HCT116 (cell line): ENCODE results near the gene ZP1. TPM values are rescaled to one million over a fixed set of nuclear protein-coding genes. Genes with fewer than 3 reads are reported as not detected.

Experiments
- ATAC-seq: fragments of 200-7000 bp; cut with Tn5 transposase; 2 replicates; pipeline ENCODE4 v1.9.1; 2020; ENCODE audit warnings: mild to moderate bottlenecking, moderate library complexity
- BruUV-seq: library from RNA; stranded (reverse); fragments of 400-500 nt; replicated peaks from 2 replicates; lab custom pipeline; 2021; lab: Mats Ljungman, UMichigan
- CTCF ChIA-PET: fragments of 300-600 bp; sonication (Branson Sonifier 250); formaldehyde crosslinking; loops from one replicate; lab custom pipeline; 2021; ENCODE audit warnings: antibody characterized with exemption; lab: Charles Lee
- POLR2A ChIA-PET: fragments of 300-600, 350-600 bp; sonication (Branson Sonifier 250); formaldehyde crosslinking; loops from one replicate; lab custom pipeline; 2021; ENCODE audit warnings: antibody characterized with exemption; lab: Charles Lee
- RAD21 ChIA-PET, 2 experiments: fragments of 300-600 bp; sonication (Branson Sonifier 250); formaldehyde crosslinking; loops; one replicate each; lab custom pipeline; 2023; ENCODE audit warnings: low total read pairs in 2 of 2; ENCODE audit not compliant: uncharacterized antibody in 2 of 2, unreplicated experiment in 2 of 2, low non-redundant PET in 1 of 2; lab: Charles Lee
- DNase-seq: peaks from one replicate; pipeline ENCODE4 v3.0.0-alpha.2; 2010; ENCODE audit warnings: low read depth, low spot score
- H2AFZ ChIP-seq: fragments of 200-600 bp; shearing (Covaris generic), sonication (generic); 2 replicates; pipeline ENCODE4 v1.6.1; 2017; ENCODE audit warnings: low read depth, mixed run types, mixed read lengths, antibody characterized with exemption, low read length; ENCODE audit not compliant: poor library complexity, severe bottlenecking
- H3K27ac ChIP-seq: 2 replicates; pipeline ENCODE4 v1.5.1; 2012; ENCODE audit warnings: low read depth, low read length
- H3K27me3 ChIP-seq: fragments of 200-600 bp; sonication (generic); 2 replicates; pipeline ENCODE4 v1.6.1; 2016; ENCODE audit warnings: mixed run types, low read length, mixed read lengths; ENCODE audit not compliant: insufficient read depth
- H3K36me3 ChIP-seq, 2 experiments: fragments of 200-500 bp in 1 of 2; fragments of 200-600 bp in 1 of 2; sonication (Bioruptor generic) in 1 of 2; sonication (generic) in 1 of 2; 2 replicates each; pipeline versions ENCODE4 v1.5.1 to v1.6.1; 2014 to 2016; ENCODE audit warnings: low read length in 2 of 2, inconsistent platforms in 1 of 2, mixed read lengths in 1 of 2, mixed run types in 1 of 2; ENCODE audit not compliant: insufficient read depth in 2 of 2, control insufficient read depth in 1 of 2
- H3K4me1 ChIP-seq, 2 experiments: fragments of 200-600 bp in 1 of 2; sonication (generic) in 1 of 2; 2 replicates each; pipeline versions ENCODE4 v1.5.1 to v1.6.1; 2012 to 2017; ENCODE audit warnings: low read length in 2 of 2, inconsistent platforms in 1 of 2, mild to moderate bottlenecking in 1 of 2, mixed read lengths in 1 of 2, mixed run types in 1 of 2, moderate library complexity in 1 of 2; ENCODE audit not compliant: insufficient read depth in 2 of 2, control insufficient read depth in 1 of 2
- H3K4me2 ChIP-seq: fragments of 200-600 bp; sonication (generic); 2 replicates; pipeline ENCODE4 v1.6.1; 2017; ENCODE audit warnings: mixed run types, low read length, mixed read lengths
- H3K4me3 ChIP-seq, 2 experiments: fragments of 200-600 bp in 1 of 2; sonication (generic) in 1 of 2; replicated peaks in 1 of 2; 2 replicates each; pipeline ENCODE4 v1.5.1; 2011 to 2016; ENCODE audit warnings: low read length in 2 of 2, control low read depth in 1 of 2, low read depth in 1 of 2, mild to moderate bottlenecking in 1 of 2, mixed read lengths in 1 of 2, mixed run types in 1 of 2
- H3K79me2 ChIP-seq: fragments of 200-600 bp; sonication (generic); 2 replicates; pipeline ENCODE4 v1.6.1; 2017; ENCODE audit warnings: mild to moderate bottlenecking, mixed run types, low read length, moderate library complexity, mixed read lengths; ENCODE audit not compliant: insufficient read depth
- H3K9ac ChIP-seq: fragments of 200-600 bp; sonication (generic); 2 replicates; pipeline ENCODE4 v1.6.1; 2016; ENCODE audit warnings: low read length, mixed read lengths
- H3K9me2 ChIP-seq: fragments of 200-600 bp; sonication (generic), shearing (Covaris generic); 2 replicates; pipeline ENCODE4 v1.6.1; 2017; ENCODE audit warnings: mixed run types, mild to moderate bottlenecking, moderate library complexity; ENCODE audit not compliant: insufficient read depth
- H3K9me3 ChIP-seq, 2 experiments: fragments of 200-500 bp in 1 of 2; fragments of 200-600 bp in 1 of 2; sonication (Bioruptor generic) in 1 of 2; sonication (generic) in 1 of 2; 2 replicates each; pipeline ENCODE4 v1.6.1; 2014 to 2017; ENCODE audit warnings: low read length in 2 of 2, mixed read lengths in 2 of 2, inconsistent platforms in 1 of 2, low read depth in 1 of 2, mild to moderate bottlenecking in 1 of 2, mixed run types in 1 of 2, moderate library complexity in 1 of 2; ENCODE audit not compliant: control insufficient read depth in 1 of 2, insufficient read depth in 1 of 2
- H4K20me1 ChIP-seq: fragments of 200-600 bp; sonication (generic), shearing (Covaris generic); 2 replicates; pipeline ENCODE4 v1.6.1; 2017; ENCODE audit warnings: mixed run types, mild to moderate bottlenecking, moderate library complexity; ENCODE audit not compliant: insufficient read depth
- CBX3 ChIP-seq: IDR thresholded peaks from 2 replicates; pipeline ENCODE4 v1.6.1; 2012; ENCODE audit warnings: low read depth
- CEBPB ChIP-seq: IDR thresholded peaks from 2 replicates; pipeline ENCODE4 v1.6.1; 2012; ENCODE audit warnings: low read depth
- ELF1 ChIP-seq: IDR thresholded peaks from 2 replicates; pipeline ENCODE4 v1.6.1; 2012; ENCODE audit warnings: low read depth, borderline replicate concordance
- EZH2 ChIP-seq: fragments of 200-600 bp; sonication (generic); IDR thresholded peaks from 2 replicates; pipeline ENCODE4 v1.6.1; 2017; ENCODE audit warnings: antibody characterized with exemption, mixed run types
- FOSL1 ChIP-seq: IDR thresholded peaks from 2 replicates; pipeline ENCODE4 v1.6.1; 2012; ENCODE audit warnings: low read depth
- MAX ChIP-seq: IDR thresholded peaks from 2 replicates; pipeline ENCODE4 v1.6.1; 2012
- POLR2A ChIP-seq: IDR thresholded peaks from 2 replicates; pipeline ENCODE4 v1.7.0; 2011; ENCODE audit warnings: borderline replicate concordance; ENCODE audit not compliant: insufficient read depth, insufficient read length; ENCODE audit errors: extremely low read depth
- SIN3A ChIP-seq: IDR thresholded peaks from 2 replicates; pipeline ENCODE4 v1.6.1; 2012; ENCODE audit warnings: low read depth
- SRF ChIP-seq: IDR thresholded peaks from 2 replicates; pipeline ENCODE4 v1.6.1; 2012; ENCODE audit warnings: low read depth
- YY1 ChIP-seq: IDR thresholded peaks from 2 replicates; pipeline ENCODE4 v1.6.1; 2011; ENCODE audit warnings: low read length, low read depth, moderate library complexity, mild to moderate bottlenecking; ENCODE audit not compliant: insufficient replicate concordance; ENCODE audit errors: extremely low read depth
- ZFX ChIP-seq: fragments of 450-650 bp; IDR thresholded peaks from 2 replicates; pipeline ENCODE4 v1.6.1; 2017
- ZNF274 ChIP-seq: fragments of 200-500 bp; sonication (Bioruptor generic); IDR thresholded peaks from 2 replicates; pipeline ENCODE4 v1.6.1; 2014; ENCODE audit warnings: mild to moderate bottlenecking, low read depth, low read length, inconsistent platforms
- intact Hi-C: fragments of 100-400 bp; cut with micrococcal nuclease; formaldehyde crosslinking; loops from 2 replicates; pipeline ENCODE4 v1.10.0; 2022
- total RNA-seq: library from RNA; stranded (reverse); gene quantifications from one replicate; pipeline ENCODE4 v1.2.1, GENCODE V29; 2021; ENCODE audit not compliant: unreplicated experiment
- TF ChIP-seq, protein P1 (sequence below): IDR thresholded peaks from 2 replicates; pipeline ENCODE4 v1.6.1; 2011; ENCODE audit warnings: mild to moderate bottlenecking, low read length, moderate library complexity; ENCODE audit not compliant: insufficient replicate concordance; ENCODE audit errors: extremely low read depth
- TF ChIP-seq, protein P2 (sequence below): IDR thresholded peaks from 2 replicates; pipeline ENCODE4 v1.6.1; 2012; ENCODE audit warnings: low read depth
- TF ChIP-seq, protein P3 (sequence below): IDR thresholded peaks from 2 replicates; pipeline ENCODE4 v1.6.1; 2012

Gene ZP1
- total RNA-seq, 1 experiment from 2014 or later, result not detected

- no peaks in the 10 kb centered on the region for H3K27me3 ChIP-seq
- intact Hi-C loops, result no loop called here
- no peak within 1 kb of the TSS for H3K4me2 ChIP-seq
- no peak for ATAC-seq
- H2AFZ ChIP-seq, result no peak within 1 kb of the TSS
- ChIA-PET POLR2A (no interaction called here), CTCF (interaction anchor here (1.0 kb wide), 1 partner anchor 24 kb away, joined by 4 read pairs; no protein-coding TSS in a partner anchor), RAD21 (no interaction called here)
- no peaks in the 10 kb centered on the region for H3K4me1 ChIP-seq
- H3K9me2 ChIP-seq, result no peaks in the 10 kb centered on the region
- H3K79me2 ChIP-seq, result no peaks in the 10 kb centered on the region
- H4K20me1 ChIP-seq, result no peaks in the 10 kb centered on the region
- H3K9ac ChIP-seq, result no peak within 1 kb of the TSS
- no peak within 1 kb of the TSS for H3K4me3 ChIP-seq
- TF ChIP-seq, protein P1, sequence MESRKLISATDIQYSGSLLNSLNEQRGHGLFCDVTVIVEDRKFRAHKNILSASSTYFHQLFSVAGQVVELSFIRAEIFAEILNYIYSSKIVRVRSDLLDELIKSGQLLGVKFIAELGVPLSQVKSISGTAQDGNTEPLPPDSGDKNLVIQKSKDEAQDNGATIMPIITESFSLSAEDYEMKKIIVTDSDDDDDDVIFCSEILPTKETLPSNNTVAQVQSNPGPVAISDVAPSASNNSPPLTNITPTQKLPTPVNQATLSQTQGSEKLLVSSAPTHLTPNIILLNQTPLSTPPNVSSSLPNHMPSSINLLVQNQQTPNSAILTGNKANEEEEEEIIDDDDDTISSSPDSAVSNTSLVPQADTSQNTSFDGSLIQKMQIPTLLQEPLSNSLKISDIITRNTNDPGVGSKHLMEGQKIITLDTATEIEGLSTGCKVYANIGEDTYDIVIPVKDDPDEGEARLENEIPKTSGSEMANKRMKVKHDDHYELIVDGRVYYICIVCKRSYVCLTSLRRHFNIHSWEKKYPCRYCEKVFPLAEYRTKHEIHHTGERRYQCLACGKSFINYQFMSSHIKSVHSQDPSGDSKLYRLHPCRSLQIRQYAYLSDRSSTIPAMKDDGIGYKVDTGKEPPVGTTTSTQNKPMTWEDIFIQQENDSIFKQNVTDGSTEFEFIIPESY, result no peak
- TF ChIP-seq EZH2 (no peak), ZNF274 (no peak), MAX (no peak), ELF1 (no peak), CBX3 (no peak), CEBPB (no peak), FOSL1 (no peak), ZFX (no peak), YY1 (no peak), POLR2A (no peak), SRF (no peak), SIN3A (no peak)
- TF ChIP-seq, protein P2, sequence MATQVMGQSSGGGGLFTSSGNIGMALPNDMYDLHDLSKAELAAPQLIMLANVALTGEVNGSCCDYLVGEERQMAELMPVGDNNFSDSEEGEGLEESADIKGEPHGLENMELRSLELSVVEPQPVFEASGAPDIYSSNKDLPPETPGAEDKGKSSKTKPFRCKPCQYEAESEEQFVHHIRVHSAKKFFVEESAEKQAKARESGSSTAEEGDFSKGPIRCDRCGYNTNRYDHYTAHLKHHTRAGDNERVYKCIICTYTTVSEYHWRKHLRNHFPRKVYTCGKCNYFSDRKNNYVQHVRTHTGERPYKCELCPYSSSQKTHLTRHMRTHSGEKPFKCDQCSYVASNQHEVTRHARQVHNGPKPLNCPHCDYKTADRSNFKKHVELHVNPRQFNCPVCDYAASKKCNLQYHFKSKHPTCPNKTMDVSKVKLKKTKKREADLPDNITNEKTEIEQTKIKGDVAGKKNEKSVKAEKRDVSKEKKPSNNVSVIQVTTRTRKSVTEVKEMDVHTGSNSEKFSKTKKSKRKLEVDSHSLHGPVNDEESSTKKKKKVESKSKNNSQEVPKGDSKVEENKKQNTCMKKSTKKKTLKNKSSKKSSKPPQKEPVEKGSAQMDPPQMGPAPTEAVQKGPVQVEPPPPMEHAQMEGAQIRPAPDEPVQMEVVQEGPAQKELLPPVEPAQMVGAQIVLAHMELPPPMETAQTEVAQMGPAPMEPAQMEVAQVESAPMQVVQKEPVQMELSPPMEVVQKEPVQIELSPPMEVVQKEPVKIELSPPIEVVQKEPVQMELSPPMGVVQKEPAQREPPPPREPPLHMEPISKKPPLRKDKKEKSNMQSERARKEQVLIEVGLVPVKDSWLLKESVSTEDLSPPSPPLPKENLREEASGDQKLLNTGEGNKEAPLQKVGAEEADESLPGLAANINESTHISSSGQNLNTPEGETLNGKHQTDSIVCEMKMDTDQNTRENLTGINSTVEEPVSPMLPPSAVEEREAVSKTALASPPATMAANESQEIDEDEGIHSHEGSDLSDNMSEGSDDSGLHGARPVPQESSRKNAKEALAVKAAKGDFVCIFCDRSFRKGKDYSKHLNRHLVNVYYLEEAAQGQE, result no peak
- TF ChIP-seq, protein P3, sequence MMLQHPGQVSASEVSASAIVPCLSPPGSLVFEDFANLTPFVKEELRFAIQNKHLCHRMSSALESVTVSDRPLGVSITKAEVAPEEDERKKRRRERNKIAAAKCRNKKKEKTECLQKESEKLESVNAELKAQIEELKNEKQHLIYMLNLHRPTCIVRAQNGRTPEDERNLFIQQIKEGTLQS, result no peak
- H3K36me3 ChIP-seq, result peaks cover 5 to 9% of the 10 kb centered on the region in 2 experiments; a peak in 2 of 4 replicates
- no peak within 1 kb of the TSS for H3K27ac ChIP-seq
- BruUV-seq, result no TSS peak
- DNase-seq, result no peak
- no peaks in the 10 kb centered on the region for H3K9me3 ChIP-seq
Measured at GRCh38 chr11:60855726-60856633, 11.4 kb upstream of the ZP1 start, which contains the start of gene PTGDR2. TSS of gene PTGDR2 (minus strand) at chr11:60855950. CDS start at chr11:60853722, 2,228 bp downstream.
